GM19395 (cell line): Measurements from ENCODE around the gene ZNF598.
A peak's percentile ranks its signal among the peaks of the same experiment; 100 is the strongest.

Experiments
- ATAC-seq: cut with Tn5 transposase; IDR thresholded peaks from one replicate; pipeline ENCODE4 v1.9.1; 2021; ENCODE audit warnings: mild to moderate bottlenecking, moderate library complexity; ENCODE audit not compliant: unreplicated experiment

ZNF598 gene

DNA sequence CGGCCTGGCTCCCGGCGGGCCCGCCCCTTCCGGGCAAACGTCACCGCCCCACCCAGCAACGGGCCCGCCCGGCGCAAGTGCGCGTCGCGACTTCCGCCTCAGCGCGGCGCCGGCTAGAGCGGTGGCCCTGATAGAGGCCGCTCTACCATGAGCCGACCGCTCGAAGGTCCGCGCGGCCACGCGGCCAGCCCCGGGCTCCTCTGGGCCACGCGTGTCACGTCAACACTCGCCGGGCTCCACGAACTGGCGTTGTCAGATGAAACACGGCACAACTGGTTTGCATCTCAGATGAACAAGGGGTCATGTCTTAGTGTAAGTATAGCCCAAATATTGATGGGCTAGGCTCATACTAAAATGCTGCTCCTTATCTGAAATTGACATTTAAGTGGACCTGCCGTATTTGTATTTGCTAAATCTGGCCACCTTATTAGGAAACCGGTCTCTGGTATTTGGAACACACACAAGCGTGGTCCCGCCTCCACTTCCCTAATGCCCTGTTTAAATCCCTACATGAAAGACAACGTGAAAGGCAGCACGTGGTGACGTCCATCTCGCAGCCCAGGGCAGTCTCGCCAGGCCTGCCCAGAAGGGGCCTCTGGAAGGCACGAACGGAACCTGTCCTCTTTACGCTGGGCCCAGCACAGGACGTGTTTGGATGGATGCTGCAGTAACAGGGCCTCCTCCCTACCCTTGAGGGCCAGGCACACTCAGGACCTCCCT lies at the start of gene ZNF598:
TSS of gene ZNF598 (minus strand) at position 31 of the 720 bp plus-strand sequence.
- ATAC-seq: peak; percentile 67

DNA sequence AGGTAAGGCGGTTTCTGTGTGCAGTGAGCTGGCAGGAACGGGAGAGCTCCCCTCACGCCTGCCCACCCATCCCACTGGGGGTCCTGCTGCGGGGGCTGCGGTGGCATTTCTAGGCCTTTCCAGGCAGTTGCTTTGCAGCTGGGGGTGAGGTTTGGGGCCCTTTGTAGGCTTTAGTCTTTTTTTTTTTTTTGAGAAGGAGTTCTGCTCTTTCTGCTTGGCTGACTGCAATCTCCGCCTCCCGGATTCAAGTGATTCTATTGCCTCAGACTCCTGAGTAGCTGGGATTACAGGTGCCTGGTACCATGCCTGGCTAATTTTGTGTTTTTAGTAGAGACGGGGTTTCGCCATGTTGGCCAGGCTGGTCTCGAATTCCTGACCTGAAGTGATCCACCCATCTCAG lies 49.3 kb upstream of the ZNF598 start:
- no peak for ATAC-seq

DNA sequence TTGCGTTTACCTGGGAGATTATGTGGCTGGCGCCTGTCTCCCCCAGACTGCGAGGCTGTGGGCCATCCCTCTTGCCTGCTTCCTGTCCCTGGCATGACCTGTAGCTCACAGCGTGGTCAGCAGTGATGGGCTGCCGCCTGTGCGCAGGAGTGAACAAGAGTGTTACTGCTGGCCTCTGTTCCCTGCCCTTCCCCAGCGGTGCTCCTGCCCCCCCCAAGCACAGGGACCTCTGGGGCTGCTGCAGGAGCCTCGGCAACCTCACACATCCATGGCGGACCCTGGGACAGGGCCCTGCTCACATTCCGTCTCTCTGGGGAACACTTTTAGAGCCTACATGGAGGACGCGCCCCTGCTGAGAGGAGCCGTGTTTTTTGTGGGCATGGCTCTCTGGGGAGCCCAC lies 48.8 kb upstream of the ZNF598 start:
- no peak for ATAC-seq

DNA sequence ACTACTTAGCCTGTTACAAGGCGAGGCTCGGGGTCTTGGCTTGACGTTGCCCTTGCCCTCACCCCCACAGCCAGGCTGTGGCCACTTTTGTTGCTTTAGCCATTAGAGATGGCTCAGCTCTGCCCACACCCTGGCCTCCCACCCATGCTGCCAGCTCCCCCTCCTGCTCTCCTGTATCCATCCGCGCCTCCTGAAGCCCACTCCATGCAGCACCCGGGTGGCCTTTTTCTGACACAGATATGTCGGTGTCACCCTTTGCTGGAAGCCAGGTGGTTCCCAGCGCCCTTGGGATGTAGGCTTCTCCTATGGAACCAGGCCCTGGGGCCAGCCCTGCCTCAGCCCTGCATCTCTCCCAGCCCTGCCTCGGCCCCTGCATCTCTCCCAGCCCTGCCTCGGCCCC lies 47.8 kb upstream of the ZNF598 start:
- ATAC-seq: no peak

DNA sequence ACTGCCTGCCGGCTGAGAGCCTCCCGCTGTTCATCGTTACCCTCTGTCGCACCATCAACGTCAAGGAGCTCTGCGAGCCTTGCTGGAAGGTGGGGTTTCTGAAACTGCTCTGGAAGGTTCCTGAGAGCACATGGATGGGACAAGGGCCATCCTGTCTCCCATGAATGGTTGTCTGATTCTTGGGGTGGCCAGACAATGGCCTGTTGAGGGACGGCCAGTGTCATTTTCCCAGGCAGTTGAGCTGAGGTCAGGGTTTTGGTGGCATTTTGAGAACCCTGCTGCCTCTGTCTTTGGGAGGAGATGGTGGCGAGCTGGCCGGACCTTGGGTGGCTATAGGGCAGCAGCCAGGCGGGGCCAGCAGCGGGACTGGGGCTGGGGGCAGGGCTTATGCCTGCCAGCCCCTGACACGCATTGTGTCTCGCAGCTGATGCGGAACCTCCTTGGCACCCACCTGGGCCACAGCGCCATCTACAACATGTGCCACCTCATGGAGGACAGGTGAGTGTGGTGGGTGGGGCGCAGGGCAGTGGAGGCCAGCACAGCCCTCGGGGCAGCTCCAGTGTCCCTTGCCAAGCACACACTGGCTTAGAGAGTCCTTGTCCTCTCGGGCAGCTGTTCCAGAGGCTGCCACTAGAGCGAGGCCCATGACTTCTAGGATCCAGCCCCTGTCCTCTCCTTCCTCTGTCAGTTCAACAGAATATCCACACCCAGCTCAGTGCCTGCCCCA lies 47.2 kb upstream of the ZNF598 start:
- no peak for ATAC-seq

DNA sequence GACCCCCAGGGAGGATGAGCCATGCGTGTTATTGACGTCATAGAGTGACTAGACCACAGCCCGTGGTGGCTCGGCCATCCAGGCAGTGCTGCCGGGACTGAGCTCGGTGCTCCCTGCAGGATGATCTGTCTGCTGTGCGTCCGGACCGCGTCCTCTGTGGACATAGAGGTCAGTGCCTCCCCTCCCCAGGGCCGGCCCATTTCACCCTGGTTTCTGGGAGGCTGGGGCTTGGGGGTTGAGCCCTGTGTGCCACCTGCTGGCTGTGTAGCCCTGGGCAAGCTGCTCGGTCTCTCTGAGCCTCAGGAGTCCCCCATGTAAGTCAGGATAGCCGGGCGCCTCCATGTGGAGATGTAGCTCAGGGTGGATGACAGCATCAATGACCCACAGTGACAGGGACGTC lies 46.5 kb upstream of the ZNF598 start:
- no peak for ATAC-seq

DNA sequence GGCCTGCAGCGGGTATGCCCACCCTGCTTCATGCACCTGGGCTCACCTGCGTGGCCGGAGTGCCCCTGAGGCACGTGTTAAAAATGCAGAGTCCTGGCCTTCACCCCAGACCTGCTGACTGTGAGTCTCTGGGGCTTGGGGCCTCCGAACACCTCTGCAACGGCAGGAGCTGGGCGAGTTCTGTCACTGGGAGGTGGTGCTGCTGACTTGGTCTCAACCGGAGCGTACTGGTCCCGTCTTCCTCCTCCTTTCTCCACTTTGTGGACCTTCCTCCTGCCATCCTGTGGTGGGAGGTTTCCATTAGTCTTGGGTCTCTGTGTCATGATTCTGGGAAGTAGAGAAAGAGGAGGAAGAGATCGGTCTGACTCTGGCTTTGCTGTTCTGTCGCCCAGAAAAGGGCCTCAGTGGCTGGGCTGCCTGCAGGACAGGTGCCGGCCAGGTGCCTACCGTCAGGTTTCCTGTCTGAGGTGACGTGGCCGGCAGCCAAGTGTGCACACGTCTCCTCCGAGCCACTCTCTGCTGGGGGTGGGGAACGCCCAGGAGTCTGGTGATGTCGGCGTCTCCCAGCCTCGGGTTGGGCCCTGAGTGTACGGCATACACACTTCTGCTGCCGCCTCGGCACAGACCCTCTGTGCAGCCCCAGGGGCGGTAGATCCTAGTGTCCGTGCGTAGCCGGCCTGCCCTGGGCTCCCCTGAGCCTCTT lies 45.1 kb upstream of the ZNF598 start:
- ATAC-seq: no peak

DNA sequence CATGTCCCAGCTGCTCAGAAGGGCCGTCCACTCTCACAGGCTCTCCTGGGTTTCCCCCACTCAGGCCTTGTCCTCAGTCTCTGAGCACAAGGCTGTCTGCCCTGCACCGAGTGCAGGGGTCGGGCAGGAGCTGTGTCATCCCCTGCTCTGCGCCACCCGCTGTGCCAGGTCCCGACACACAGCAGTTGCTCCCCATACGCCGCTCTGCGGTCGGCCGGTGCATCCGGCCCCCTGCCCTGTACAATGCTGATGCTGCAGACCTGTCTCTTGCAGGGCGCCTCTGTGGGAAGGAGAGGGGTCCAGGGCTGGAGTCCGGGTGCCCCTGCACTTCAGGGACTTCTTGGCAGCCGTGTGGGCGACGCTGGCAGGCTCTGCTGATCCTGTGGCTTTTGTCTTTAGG lies 44.3 kb upstream of the ZNF598 start:
- no peak for ATAC-seq

DNA sequence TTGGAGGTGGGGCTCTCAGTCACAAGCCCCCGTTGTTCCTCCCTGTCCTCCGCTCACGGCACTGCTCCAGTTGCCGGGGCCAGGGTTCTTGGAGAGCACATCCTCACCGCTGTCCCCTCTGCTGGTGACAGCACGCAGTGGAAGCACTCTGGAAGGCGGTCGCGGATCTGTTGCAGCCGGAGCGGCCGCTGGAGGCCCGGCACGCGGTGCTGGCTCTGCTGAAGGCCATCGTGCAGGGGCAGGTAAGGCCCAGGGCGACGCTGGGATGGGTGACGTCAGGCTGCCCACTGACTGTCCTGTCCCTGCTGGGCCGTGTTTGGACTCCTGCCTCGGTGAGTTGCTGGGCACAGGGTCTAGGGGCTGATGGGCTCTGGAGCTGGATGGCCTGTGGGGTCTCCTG lies 43.6 kb upstream of the ZNF598 start:
- no peak for ATAC-seq

DNA sequence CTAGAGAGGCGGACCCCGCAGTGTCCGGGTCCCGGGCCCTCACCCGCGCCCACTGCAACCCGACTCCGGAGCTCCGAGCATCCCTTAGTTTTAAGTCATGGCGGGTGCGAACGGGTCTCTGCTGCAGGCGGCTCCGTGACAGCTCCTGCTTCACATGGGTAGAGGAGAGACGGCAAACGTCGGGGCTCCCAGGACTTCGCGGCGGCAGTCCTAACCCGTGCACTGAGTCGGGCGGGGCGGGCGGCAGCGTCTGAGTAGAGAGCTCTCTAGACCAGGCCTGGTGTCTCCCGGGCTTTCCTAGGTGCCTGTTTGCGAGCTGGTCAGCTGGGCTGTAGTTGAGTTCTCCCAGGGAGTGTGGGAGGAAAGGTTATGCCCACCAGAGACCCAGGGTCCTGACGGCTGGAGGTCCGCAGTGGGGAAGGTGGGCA lies 38.5 kb upstream of the ZNF598 start:
- ATAC-seq: no peak

DNA sequence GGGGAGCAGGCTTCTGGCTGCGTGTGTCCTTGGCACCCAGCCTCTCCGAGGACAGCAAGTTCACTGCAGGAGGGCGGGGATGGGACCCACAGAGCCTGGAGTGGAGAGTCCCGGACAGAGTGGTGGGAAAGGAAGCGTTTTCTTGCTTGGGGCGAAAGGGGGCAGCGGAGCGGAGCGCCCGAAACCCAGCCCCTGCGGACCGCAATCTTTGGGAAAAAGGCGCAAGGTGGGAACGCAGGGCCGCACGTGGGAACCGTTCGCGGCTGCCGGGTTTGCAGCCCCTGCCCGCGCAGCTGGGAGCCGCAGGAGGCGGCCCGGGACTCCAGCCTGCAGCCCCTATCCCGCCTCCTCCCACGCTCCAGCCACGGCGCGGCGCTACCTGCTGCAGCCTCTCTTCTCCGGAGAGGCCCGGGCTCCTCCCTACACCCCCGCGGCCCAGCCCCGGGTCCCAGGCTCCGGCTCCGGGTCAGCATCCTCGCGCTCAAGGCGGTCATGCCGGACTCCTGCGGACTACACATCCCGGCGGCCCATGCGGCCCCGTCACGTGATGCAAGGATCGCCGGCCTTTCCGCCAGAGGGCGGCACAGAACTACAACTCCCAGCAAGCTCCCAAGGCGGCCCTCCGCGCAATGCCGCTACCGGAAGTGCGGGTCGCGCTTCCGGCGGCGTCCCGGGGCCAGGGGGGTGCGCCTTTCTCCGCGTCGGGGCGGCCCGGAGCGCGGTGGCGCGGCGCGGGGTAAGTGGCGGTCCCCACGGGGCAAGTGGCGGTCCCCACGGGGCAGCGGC lies 37.9 kb upstream of the ZNF598 start, which contains the start of the genes NTHL1 and TSC2:
TSS of gene NTHL1 (minus strand) at position 505 of the 786 bp plus-strand sequence. CDS start at position 494, 11 bp downstream.
TSS of gene TSC2 (plus strand) at position 656 of the 786 bp plus-strand sequence. CDS start 631 bp downstream, outside the sequence.
- ATAC-seq: peak; percentile 80

DNA sequence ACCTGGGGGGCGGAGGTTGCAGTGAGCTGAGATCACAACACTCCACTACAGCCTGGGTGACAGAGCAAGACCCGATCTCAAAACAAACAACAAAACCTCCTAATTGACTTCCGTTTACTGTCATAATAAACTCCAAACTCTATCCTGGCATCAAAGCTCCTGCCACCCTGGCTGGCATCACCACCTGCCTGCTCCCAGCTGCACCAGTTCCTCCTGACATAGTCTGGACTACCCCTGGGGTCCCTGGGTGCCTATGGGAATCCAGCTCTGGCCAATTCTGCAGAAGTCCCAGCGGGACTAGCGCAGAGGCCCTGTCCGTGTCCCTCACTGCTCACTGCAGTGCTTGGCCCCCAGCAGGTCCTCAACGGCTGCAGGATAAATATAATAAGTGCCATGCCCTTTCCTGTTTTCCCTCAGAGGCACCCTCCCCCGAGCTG lies 37.3 kb upstream of the ZNF598 start:
- ATAC-seq: no peak

DNA sequence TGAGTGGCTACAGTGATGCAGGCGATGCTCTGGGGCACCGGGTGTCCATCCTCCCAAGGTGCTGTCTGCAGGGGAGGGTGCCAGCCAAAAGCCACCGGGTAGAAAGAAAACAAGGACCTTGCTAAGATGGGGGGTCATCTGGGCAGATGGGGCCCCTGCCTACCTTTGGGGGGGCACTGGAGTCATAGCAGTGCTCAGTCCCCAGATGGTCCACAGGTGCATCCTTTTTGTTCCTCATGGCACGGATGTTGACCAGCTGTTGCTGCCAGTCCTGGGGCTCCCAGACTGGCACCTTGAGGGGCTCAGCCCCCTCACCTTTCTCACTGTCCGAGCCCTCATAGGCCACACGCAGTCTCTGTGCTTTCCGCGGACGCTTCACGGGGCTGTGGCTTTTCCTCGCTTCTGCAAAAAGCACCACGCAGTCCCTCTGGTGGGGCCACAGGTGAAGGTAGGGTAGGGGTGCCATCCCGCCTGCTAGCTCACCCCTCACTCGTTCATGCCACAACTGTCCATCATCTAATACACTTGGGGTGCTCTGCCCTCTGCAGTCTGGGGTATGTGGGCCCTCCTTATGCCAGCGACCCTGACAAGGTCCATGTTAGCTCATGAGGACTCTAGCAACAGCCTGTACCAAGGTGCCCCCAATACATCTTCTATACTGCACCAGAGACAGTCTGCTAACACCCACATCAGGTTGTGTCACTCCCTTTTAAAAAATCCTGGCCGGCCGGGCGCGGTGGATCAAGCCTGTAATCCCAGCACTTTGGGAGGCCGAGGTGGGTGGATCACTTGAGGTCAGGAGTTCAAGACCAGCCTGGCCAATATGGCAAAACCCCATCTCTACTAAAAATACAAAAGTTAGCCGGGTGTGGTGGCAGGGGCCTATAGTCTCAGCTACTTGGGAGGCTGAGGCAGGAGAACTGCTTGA lies 36.6 kb upstream of the ZNF598 start:
- no peak for ATAC-seq

DNA sequence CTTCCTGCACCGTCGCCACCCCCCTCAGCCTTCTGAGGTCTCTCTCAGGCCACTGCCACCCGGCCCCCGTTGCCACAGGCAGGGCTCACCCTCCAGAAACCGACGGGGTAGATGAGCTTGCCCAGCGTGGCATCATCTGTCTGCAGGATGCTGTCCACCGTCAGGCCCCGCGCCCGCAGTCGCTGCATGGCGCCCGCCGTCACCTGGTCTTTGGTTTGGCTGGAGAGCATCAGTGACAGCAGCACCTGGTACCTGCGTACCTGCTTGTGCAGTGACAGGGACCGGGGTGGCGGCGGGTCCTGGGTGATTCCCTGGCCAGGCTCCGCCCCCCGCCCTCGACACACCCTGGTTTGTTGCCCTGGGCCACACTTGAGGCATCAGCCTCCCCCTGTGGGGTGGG lies 34.9 kb upstream of the ZNF598 start:
- no peak for ATAC-seq

DNA sequence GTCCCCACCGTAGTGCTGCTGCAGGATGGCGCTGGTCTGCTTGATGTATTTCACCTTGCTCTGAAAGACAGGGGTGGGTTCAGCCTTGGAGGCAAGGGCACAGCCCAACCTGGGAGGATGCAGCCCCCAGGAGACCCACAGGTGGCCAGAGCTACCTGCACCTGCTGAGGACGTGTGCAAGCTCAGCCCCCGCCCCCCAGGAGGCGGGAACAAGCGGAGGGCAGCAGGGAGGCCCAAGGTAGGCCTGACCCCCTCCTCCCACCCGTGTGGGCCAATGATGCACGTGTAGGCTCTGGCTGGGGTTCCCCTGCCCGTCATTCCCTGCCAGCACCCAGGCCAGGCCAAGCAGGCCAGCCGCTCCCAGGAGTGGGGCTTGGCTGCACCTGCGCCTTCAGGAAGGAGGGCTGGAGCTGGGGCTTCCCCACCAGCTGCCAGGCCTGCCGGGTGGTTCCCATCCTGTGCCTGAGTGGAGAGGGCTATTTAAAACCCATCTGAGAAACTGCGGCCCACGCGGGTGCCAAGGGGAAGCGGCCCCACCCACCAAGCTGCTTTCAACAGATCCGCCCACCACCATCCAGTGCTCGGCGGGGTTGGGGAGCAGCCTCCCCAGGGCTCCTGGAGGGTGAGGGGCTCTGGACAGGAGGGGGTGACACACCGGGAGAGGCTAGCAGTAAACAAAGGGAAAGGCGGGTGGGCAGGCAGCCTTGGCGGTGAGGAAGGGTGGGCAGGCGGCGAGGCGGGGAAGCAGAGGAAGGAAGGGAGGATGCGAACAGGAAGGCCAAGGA lies 34.2 kb upstream of the ZNF598 start:
- ATAC-seq: no peak

DNA sequence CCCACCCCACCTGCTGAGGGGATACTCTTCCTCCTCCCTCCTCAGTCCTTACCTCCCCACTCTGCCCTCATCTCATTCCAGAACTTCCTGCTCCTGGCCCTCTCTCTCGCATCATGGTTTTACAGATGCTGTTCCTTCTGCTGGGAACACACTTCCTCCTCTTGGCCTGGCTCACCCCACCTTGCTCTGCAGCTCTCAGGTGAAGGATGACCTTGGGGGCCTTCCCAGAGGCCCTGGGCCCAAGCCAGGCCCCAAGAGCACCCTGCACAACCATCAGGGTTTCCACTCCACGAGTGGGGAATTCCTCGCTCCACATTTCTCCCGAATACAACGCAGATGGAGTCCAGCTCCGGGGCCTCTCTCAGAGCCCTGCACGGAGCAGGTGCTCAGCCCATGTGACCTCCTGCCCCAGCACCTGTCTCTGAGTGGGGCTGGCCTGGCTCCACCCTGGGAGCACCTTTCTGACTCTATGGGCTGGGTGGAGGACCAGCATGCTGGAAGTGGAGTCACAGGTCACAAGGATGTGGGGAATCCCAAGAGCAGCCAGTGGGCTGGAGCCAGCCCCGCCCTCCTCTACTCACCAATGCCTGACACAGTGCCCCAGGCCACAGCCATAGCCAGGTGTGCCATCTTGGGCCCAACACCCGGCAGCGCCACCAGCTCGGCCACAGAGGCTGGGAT lies 33.5 kb upstream of the ZNF598 start:
- ATAC-seq: no peak

DNA sequence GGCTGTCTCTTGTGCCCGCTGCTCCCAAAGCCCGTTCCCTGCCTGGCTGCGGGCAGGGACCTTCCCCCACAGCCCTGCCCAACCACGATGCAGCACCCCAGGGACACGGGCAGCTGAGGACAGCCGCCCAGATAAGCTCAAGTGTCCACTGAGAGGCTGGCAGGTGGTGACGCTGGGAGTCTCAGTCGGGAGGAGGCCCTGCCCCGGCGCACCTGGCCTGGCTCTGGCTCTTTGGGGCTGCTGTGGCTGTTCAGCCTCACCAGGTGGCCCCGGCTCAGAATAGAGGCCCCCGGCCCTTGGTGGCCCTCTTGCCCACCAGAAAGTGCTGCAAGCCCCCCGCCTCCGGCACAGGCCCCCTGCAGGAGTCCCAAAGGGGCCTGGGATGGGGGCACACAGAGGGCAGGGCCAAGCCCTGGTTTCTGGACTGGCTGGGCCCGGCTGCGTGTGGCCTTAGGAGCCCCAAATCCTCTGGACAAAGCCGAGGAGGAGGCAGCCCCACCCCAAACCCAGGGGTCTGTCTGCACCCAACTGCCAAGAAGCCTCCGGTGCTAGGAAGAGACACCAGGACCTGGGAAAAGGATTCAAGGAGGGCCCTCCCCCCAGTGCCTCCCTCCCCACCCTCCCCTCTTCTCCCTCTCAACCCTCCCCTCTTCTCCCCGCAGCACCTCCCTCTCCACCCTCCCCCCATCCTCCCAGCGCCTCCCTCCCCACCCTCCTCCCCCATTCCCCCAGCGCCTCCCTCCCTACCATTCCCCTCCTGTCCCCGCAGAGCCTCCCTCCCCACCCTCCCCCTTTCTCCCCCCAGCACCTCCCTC lies 32.8 kb upstream of the ZNF598 start:
- no peak for ATAC-seq
